K562 (cell line): Measurements from ENCODE around the gene SLC15A1. TPM values are rescaled to one million over a fixed set of nuclear protein-coding genes. Genes with fewer than 3 reads are reported as not detected.

Experiments
- ATAC-seq: fragments of 200-7000 bp; cut with Tn5 transposase; 3 replicates; pipeline ENCODE4 v1.9.1; 2020; ENCODE audit warnings: moderate library complexity
- BruUV-seq: library from RNA; stranded (reverse); fragments of 400-500 nt; replicated peaks from 2 replicates; lab custom pipeline; 2021; lab: Mats Ljungman, UMichigan
- CTCF ChIA-PET: fragments of 300-600 bp; formaldehyde crosslinking; extraction: SDS; loops from one replicate; lab custom pipeline; 2021; ENCODE audit warnings: low intra/inter-chr PET ratio; lab: Yijun Ruan, JAX
- POLR2A ChIA-PET: fragments of 300-600, 350-650 bp; sonication (Branson Sonifier 250); formaldehyde crosslinking; extraction: SDS; loops from one replicate; lab custom pipeline; 2021; ENCODE audit warnings: antibody characterized with exemption, inconsistent platforms; lab: Yijun Ruan, JAX
- DNase-seq, 4 experiments: peaks; one replicate each; pipeline versions ENCODE4 v3.0.0 to v3.0.0-alpha.2; 2011 to 2018; ENCODE audit warnings: low spot score in 3 of 4, mixed read lengths in 3 of 4; ENCODE audit errors: extremely low read depth in 1 of 4
- FAIRE-seq: peaks from 2 replicates; lab custom pipeline; 2011; peaks lifted over from hg19 to GRCh38; lab: Jason Lieb, UNC
- H2AFZ ChIP-seq: 2 replicates; pipeline ENCODE4 v1.6.0; 2011; ENCODE audit warnings: low read depth, low read length, control low read depth, inconsistent platforms
- H3K27ac ChIP-seq: fragments of 200-600 bp; 3 replicates; pipeline ENCODE4 v1.8.0; 2011; ENCODE audit warnings: low read depth, mild to moderate bottlenecking, control low read depth, inconsistent platforms, low read length, moderate library complexity, mixed read lengths; ENCODE audit errors: extremely low read depth
- H3K27me3 ChIP-seq, 2 experiments: fragments of 300-600 bp in 1 of 2; 2 replicates in 1 of 2; 3 replicates in 1 of 2; pipeline versions ENCODE4 v1.6.0 to v1.8.0; 2011; ENCODE audit warnings: inconsistent platforms in 2 of 2, low read length in 2 of 2, mild to moderate bottlenecking in 1 of 2, mixed read lengths in 1 of 2, moderate library complexity in 1 of 2; ENCODE audit not compliant: control insufficient read depth in 2 of 2, insufficient read depth in 2 of 2
- H3K36me3 ChIP-seq: fragments of 300-600 bp; 3 replicates; pipeline ENCODE4 v1.8.0; 2011; ENCODE audit warnings: mild to moderate bottlenecking, low read length, inconsistent platforms; ENCODE audit not compliant: control insufficient read depth, insufficient read depth
- H3K4me1 ChIP-seq, 2 experiments: fragments of 200-600 bp in 1 of 2; replicated peaks in 1 of 2; 2 replicates in 1 of 2; 3 replicates in 1 of 2; pipeline versions ENCODE4 v1.5.1 to v1.8.0; 2011; ENCODE audit warnings: inconsistent platforms in 2 of 2, low read length in 2 of 2, mild to moderate bottlenecking in 1 of 2, mixed read lengths in 1 of 2, moderate library complexity in 1 of 2; ENCODE audit not compliant: control insufficient read depth in 2 of 2, insufficient read depth in 2 of 2
- H3K4me2 ChIP-seq: 2 replicates; pipeline ENCODE4 v1.6.1; 2011; ENCODE audit warnings: low read length, control low read depth, inconsistent platforms, mixed read lengths; ENCODE audit not compliant: insufficient read depth
- H3K4me3 ChIP-seq: fragments of 200-600 bp; sonication (generic), shearing (Covaris generic); 2 replicates; pipeline ENCODE4 v1.5.1; 2016; ENCODE audit warnings: control low read depth, inconsistent platforms
- H3K79me2 ChIP-seq: fragments of 200-600 bp; 3 replicates; pipeline ENCODE4 v1.8.0; 2011; ENCODE audit warnings: low read length, inconsistent platforms; ENCODE audit not compliant: control insufficient read depth, insufficient read depth
- H3K9ac ChIP-seq, 2 experiments: 2 replicates each; pipeline versions ENCODE4 v1.6.0 to v1.6.1; 2011; ENCODE audit warnings: low read depth in 2 of 2, low read length in 2 of 2, control low read depth in 1 of 2, inconsistent platforms in 1 of 2, mild to moderate bottlenecking in 1 of 2, mixed read lengths in 1 of 2; ENCODE audit not compliant: insufficient read depth in 1 of 2
- H3K9me1 ChIP-seq: one replicate; pipeline ENCODE4 v1.6.0; 2011; ENCODE audit warnings: inconsistent platforms, mild to moderate bottlenecking, low read length, moderate library complexity; ENCODE audit not compliant: control insufficient read depth, insufficient read depth
- H3K9me3 ChIP-seq: replicated peaks from 2 replicates; pipeline ENCODE4 v1.5.1; 2011; ENCODE audit warnings: low read depth, low read length, inconsistent platforms; ENCODE audit not compliant: control insufficient read depth, insufficient read depth
- H4K20me1 ChIP-seq: replicated peaks from 2 replicates; pipeline ENCODE4 v1.6.1; 2011; ENCODE audit warnings: low read length, inconsistent platforms, mixed read lengths; ENCODE audit not compliant: control insufficient read depth, insufficient read depth
- FOXA1 ChIP-seq: fragments of 450-650 bp; IDR thresholded peaks from 2 replicates; pipeline ENCODE4 v1.6.1; 2016; ENCODE audit warnings: mild to moderate bottlenecking, borderline replicate concordance
- KDM4B ChIP-seq, 2 experiments: fragments of 450-650 bp in 1 of 2; sonication (generic) in 1 of 2; IDR thresholded peaks; 2 replicates each; pipeline ENCODE4 v1.6.1; 2016 to 2017; ENCODE audit warnings: borderline replicate concordance in 2 of 2, antibody characterized with exemption in 1 of 2, low read depth in 1 of 2, mild to moderate bottlenecking in 1 of 2
- MEIS2 ChIP-seq: fragments of 450-650 bp; IDR thresholded peaks from 2 replicates; pipeline ENCODE4 v1.6.1; 2014; ENCODE audit warnings: mild to moderate bottlenecking; ENCODE audit not compliant: partially characterized antibody
- NCOR1 ChIP-seq: fragments of 450-650 bp; IDR thresholded peaks from 2 replicates; pipeline ENCODE4 v1.6.1; 2016; ENCODE audit warnings: mild to moderate bottlenecking, moderate library complexity
- SMARCE1 ChIP-seq: fragments of 450-650 bp; IDR thresholded peaks from 2 replicates; pipeline ENCODE4 v1.7.1; 2016; ENCODE audit warnings: mild to moderate bottlenecking
- ZBTB5 ChIP-seq: fragments of 450-650 bp; IDR thresholded peaks from 2 replicates; pipeline ENCODE4 v1.6.1; 2017; ENCODE audit warnings: antibody characterized with exemption
- WGBS: fragments of 100-300 bp; shearing (Covaris generic); methylation state at CpG from one replicate; pipeline ENCODE4 v1.1.6; 2016; ENCODE audit warnings: low coverage, mixed read lengths; ENCODE audit not compliant: insufficient coverage; ENCODE audit errors: missing lambda C conversion rate; 5-methylcytosine and 5-hydroxymethylcytosine counted together
- in situ Hi-C: fragments of 300-500 bp; cut with MboI; formaldehyde crosslinking; loops from 4 replicates; pipeline ENCODE4 v1.15.0; 2018; ENCODE audit warnings: inconsistent platforms, mixed read lengths
- intact Hi-C: fragments of 100-400 bp; cut with micrococcal nuclease; formaldehyde crosslinking; loops from 2 replicates; pipeline ENCODE4 v1.14.2; 2022
- polyA plus RNA-seq, 8 experiments: library from polyadenylated mRNA; depleted of rRNA in 4 of 8; stranded (reverse) in 5 of 8; unstranded in 3 of 8; fragments of >200 nt; fragmentation: Nextera tagmentation in 2 of 8; fragmentation: Illumina TruSeq in 1 of 8; extraction: Ambion mirVana in 2 of 8; extraction: Trizol in 1 of 8; gene quantifications; 2 replicates each; pipeline versions ENCODE4 v1.2.1 to v1.2.3, GENCODE V29; 2011 to 2014; ENCODE audit warnings: inconsistent platforms in 1 of 8, missing spikeins in 1 of 8
- total RNA-seq, 7 experiments: library from RNA; depleted of rRNA in 6 of 7; stranded (reverse); fragments of >200 nt in 6 of 7; fragmentation: Illumina TruSeq in 2 of 7; extraction: Trizol in 2 of 7; gene quantifications; 2 replicates each; pipeline versions ENCODE4 v1.2.1 to v1.2.3, GENCODE V29; 2011 to 2021; ENCODE audit warnings: low replicate concordance in 1 of 7

The SLC15A1 gene
- total and polyA plus RNA-seq, 9 of the 15 experiments (the other 6 are each of a cell fraction or from before 2014, with no cell fraction given), result not detected

DNA sequence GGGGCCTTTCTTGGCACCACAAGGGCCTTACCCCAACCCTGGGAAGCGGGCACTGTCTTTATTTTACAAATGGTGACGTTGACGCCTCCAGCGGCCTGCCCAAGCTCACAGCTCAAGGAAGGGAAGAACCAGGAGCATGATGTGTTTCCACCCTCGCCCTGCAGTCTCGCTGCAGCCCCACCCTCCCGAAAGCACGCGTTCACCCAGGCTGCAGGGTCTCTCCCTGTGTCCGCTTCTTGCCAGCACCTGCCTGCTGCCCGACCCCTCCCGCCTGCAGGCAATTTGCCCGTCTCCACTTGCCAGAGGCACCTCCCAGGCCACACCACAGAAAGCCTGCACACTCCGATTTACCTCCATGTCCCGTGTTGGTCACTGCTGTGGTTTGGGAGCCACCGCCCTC, 76.6 kb downstream of the SLC15A1 start:
- no peaks in the 10 kb centered on the region for H3K79me2 ChIP-seq
- no peaks in the 10 kb centered on the region for H3K9me3 ChIP-seq
- in situ Hi-C loops, result loop anchor here (10.0 kb wide), 1 partner anchor 821 kb away; no protein-coding TSS in a partner anchor
- no peaks in the 10 kb centered on the region for H3K4me1 ChIP-seq
- H3K4me2 ChIP-seq, result no peak overlapping the region
- no peaks in the 10 kb centered on the region for H3K36me3 ChIP-seq
- no peak for FAIRE-seq
- TF ChIP-seq FOXA1 (no peak), NCOR1 (no peak), MEIS2 (no peak), ZBTB5 (no peak), KDM4B (IDR thresholded peaks at IDR 0.05; ENCODE audit: borderline replicate concordance in 2 of 2, low read depth in 1 of 2) (no peak), SMARCE1 (no peak)
- TF ChIP-seq, all 486 proteins: peak for 0
- WGBS, result 3% methylated on average over 13 of the region's 16 CpGs
- intact Hi-C loops, result loop anchor here (10.0 kb wide), 2 partner anchors 589 to 641 kb away; no protein-coding TSS in a partner anchor
- Histone ChIP-seq H4K20me1 (no peaks in the 10 kb centered on the region), H2AFZ (no peak overlapping the region), H3K27ac (no peak overlapping the region), H3K9ac (no peak overlapping the region; a peak in 1 of 4 replicates), H3K27me3 (peaks cover 2 to 31% of the 10 kb centered on the region in 2 experiments; a peak in 2 of 5 replicates), H3K4me3 (no peak overlapping the region), H3K9me1 (no peaks in the 10 kb centered on the region)
- ChIA-PET CTCF (no interaction called here), POLR2A (no interaction called here)
- BruUV-seq, result no TSS peak
- ATAC-seq (no peak), DNase-seq (no peak)
